ENCODE results near the gene GPR39. TPM values are rescaled to one million over a fixed set of nuclear protein-coding genes. Genes with fewer than 3 reads are reported as not detected.

GPR39 gene
- total and polyA plus RNA-seq, 2 donors (not counting 1 experiment from before 2014, with no cell fraction given) = not detected

GRCh38 chr2:132503701-132504100 lies 87.1 kb downstream of the GPR39 start:
- no peaks in the 10 kb centered on the region for H3K27me3 ChIP-seq (replicated peaks in 1 of 4; ENCODE audit: control extremely low read depth in 1 of 4, control insufficient read depth in 3 of 4, insufficient read depth in 4 of 4, low read length in 3 of 4)
- peaks cover 3% of the 10 kb centered on the region for H3K27me3 Mint-ChIP-seq
- DNase-seq (no peak), ATAC-seq (ENCODE audit: low read depth) (no peak)
- WGBS (ENCODE audit: insufficient coverage) = 40% methylated on average over 1 of the region's 1 CpG
- no peak overlapping the region for H3K9ac ChIP-seq (ENCODE audit: low read length)
- POLR2A ChIA-PET = no interaction called here
- H3K27ac Mint-ChIP-seq = no peak overlapping the region
- no peak overlapping the region for H3K27ac ChIP-seq (ENCODE audit: low read length in 2 of 2)
- intact Hi-C loops (cut with micrococcal nuclease) = no loop called here
- H3K9me3 Mint-ChIP-seq (ENCODE audit: insufficient read depth) = peaks cover 8% of the 10 kb centered on the region
- CTCF ChIA-PET = no interaction called here
- H2AFZ ChIP-seq (ENCODE audit: insufficient read depth, low read depth, low read length, poor library complexity, severe bottlenecking) = no peak overlapping the region
- no peak overlapping the region for H3K4me3 ChIP-seq (ENCODE audit: control extremely low read depth in 1 of 5, extremely low read depth in 1 of 5, insufficient read depth in 1 of 5, low read depth in 2 of 5, low read length in 4 of 5)
- peaks cover 0 to 8% (median 3%) of the 10 kb centered on the region in 3 donors for H3K9me3 ChIP-seq (ENCODE audit: control extremely low read depth in 1 of 3, control insufficient read depth in 2 of 3, insufficient read depth in 1 of 3, low read length in 2 of 3)
- H3K36me3 ChIP-seq (replicated peaks in 1 of 2; ENCODE audit: control extremely low read depth in 1 of 2, control insufficient read depth in 1 of 2, extremely low read depth in 1 of 2, insufficient read depth in 2 of 2, low read length in 1 of 2) = no peaks in the 10 kb centered on the region
- H4K20me1 ChIP-seq (ENCODE audit: control insufficient read depth, insufficient read depth, low read length, poor library complexity, severe bottlenecking) = no peaks in the 10 kb centered on the region
- H3K4me2 ChIP-seq (replicated peaks; ENCODE audit: low read depth, low read length, poor library complexity, severe bottlenecking) = no peak overlapping the region
- no peak overlapping the region for H3K4me3 Mint-ChIP-seq
- no peaks in the 10 kb centered on the region for H3K4me1 ChIP-seq (ENCODE audit: control insufficient read depth in 2 of 2, insufficient read depth in 2 of 2, low read length in 2 of 2)
- H3K4me1 Mint-ChIP-seq = no peaks in the 10 kb centered on the region
- H3K79me2 ChIP-seq (ENCODE audit: control insufficient read depth, insufficient read depth, low read length) = no peaks in the 10 kb centered on the region
- TF ChIP-seq EZH2 (IDR thresholded peaks at IDR 0.05; ENCODE audit: borderline replicate concordance, insufficient read depth, low read depth, low read length, poor library complexity, severe bottlenecking) (no peak), CTCF (IDR thresholded peaks at IDR 0.05) (no peak)

- Histone ChIP-seq H3K9me3 (ENCODE audit: control extremely low read depth in 1 of 3, control insufficient read depth in 2 of 3, insufficient read depth in 1 of 3, low read length in 2 of 3) (peaks cover 0 to 7% (median 0%) of the 10 kb centered on the region in 3 donors), H4K20me1 (ENCODE audit: control insufficient read depth, insufficient read depth, low read length, poor library complexity, severe bottlenecking) (no peaks in the 10 kb centered on the region), H3K4me3 (ENCODE audit: control extremely low read depth in 1 of 5, extremely low read depth in 1 of 5, insufficient read depth in 1 of 5, low read depth in 2 of 5, low read length in 4 of 5) (no peak overlapping the region), H3K4me1 (ENCODE audit: control insufficient read depth in 2 of 2, insufficient read depth in 2 of 2, low read length in 2 of 2) (no peaks in the 10 kb centered on the region), H3K27ac (ENCODE audit: low read length in 2 of 2) (no peak overlapping the region), H3K9ac (ENCODE audit: low read length) (no peak overlapping the region), H3K79me2 (ENCODE audit: control insufficient read depth, insufficient read depth, low read length) (no peaks in the 10 kb centered on the region), H3K4me2 (replicated peaks; ENCODE audit: low read depth, low read length, poor library complexity, severe bottlenecking) (no peak overlapping the region), H2AFZ (ENCODE audit: insufficient read depth, low read depth, low read length, poor library complexity, severe bottlenecking) (no peak overlapping the region), H3K36me3 (replicated peaks in 1 of 2; ENCODE audit: control extremely low read depth in 1 of 2, control insufficient read depth in 1 of 2, extremely low read depth in 1 of 2, insufficient read depth in 2 of 2, low read length in 1 of 2) (no peaks in the 10 kb centered on the region), H3K27me3 (replicated peaks in 1 of 4; ENCODE audit: control extremely low read depth in 1 of 4, control insufficient read depth in 3 of 4, insufficient read depth in 4 of 4, low read length in 3 of 4) (no peaks in the 10 kb centered on the region)
- Mint-ChIP-seq H3K27me3 (no peaks in the 10 kb centered on the region), H3K4me3 (no peak overlapping the region), H3K27ac (no peak overlapping the region), H3K9me3 (ENCODE audit: insufficient read depth) (no peaks in the 10 kb centered on the region), H3K4me1 (no peaks in the 10 kb centered on the region)
- POLR2A ChIA-PET = no interaction called here
- 71% methylated on average over 1 of the region's 2 CpGs for WGBS (ENCODE audit: insufficient coverage)
- CTCF ChIA-PET = no interaction called here
- no peak for TF ChIP-seq EZH2 (IDR thresholded peaks at IDR 0.05; ENCODE audit: borderline replicate concordance, insufficient read depth, low read depth, low read length, poor library complexity, severe bottlenecking)
- intact Hi-C loops (cut with micrococcal nuclease) = no loop called here
- ATAC-seq (ENCODE audit: low read depth) (no peak), DNase-seq (no peak)
Measured at GRCh38 chr2:132515010-132515409, 98.4 kb downstream of the GPR39 start.

All from B cell (primary cell).